IMR-90 (cell line): ENCODE measurements around the gene EPHA6. TPM values are rescaled to one million over a fixed set of nuclear protein-coding genes. Genes with fewer than 3 reads are reported as not detected.

Source experiments
- ATAC-seq: fragments of 200-7000 bp; cut with Tn5 transposase; 2 replicates; pipeline ENCODE4 v1.9.1; 2020; ENCODE audit warnings: low read depth, mild to moderate bottlenecking, moderate library complexity
- BruUV-seq: library from RNA; stranded (reverse); fragments of 400-500 nt; replicated peaks from 2 replicates; lab custom pipeline; 2021; lab: Mats Ljungman, UMichigan
- CTCF ChIA-PET: fragments of 300-600 bp; formaldehyde crosslinking; extraction: SDS; loops from one replicate; lab custom pipeline; 2021; ENCODE audit warnings: antibody characterized with exemption; lab: Yijun Ruan, JAX
- POLR2A ChIA-PET: fragments of 300-600 bp; sonication (Branson Sonifier 250); formaldehyde crosslinking; loops from one replicate; lab custom pipeline; 2022; ENCODE audit warnings: antibody characterized with exemption; ENCODE audit not compliant: unreplicated experiment; lab: Charles Lee
- DNase-seq: peaks from one replicate; pipeline ENCODE4 v3.0.0; 2013
- H2AFZ ChIP-seq: replicated peaks from 2 replicates; pipeline ENCODE3; 2013; ENCODE audit warnings: low read length, mild to moderate bottlenecking; ENCODE audit not compliant: poor library complexity
- H2AK5ac ChIP-seq: 2 replicates; pipeline ENCODE4 v1.6.1; 2013; ENCODE audit warnings: low read depth, low read length, inconsistent platforms
- H2AK9ac ChIP-seq: replicated peaks from 2 replicates; pipeline ENCODE3; 2013; ENCODE audit warnings: mild to moderate bottlenecking, low read depth, low read length, moderate library complexity; ENCODE audit not compliant: poor library complexity
- H2BK120ac ChIP-seq: 2 replicates; pipeline ENCODE4 v1.6.1; 2013; ENCODE audit warnings: low read depth, low read length, inconsistent platforms
- H2BK15ac ChIP-seq: 3 replicates; pipeline ENCODE4 v1.6.1; 2013; ENCODE audit warnings: low read depth, low read length, inconsistent platforms
- H2BK20ac ChIP-seq: 2 replicates; pipeline ENCODE4 v1.6.1; 2013; ENCODE audit warnings: low read depth, mild to moderate bottlenecking, inconsistent platforms, low read length, moderate library complexity
- H2BK5ac ChIP-seq: 2 replicates; pipeline ENCODE4 v1.6.1; 2013; ENCODE audit warnings: mild to moderate bottlenecking, low read depth, low read length, inconsistent platforms; ENCODE audit not compliant: poor library complexity, severe bottlenecking
- H3K14ac ChIP-seq: replicated peaks from 2 replicates; pipeline ENCODE4 v1.6.1; 2013; ENCODE audit warnings: low read depth, low read length, inconsistent platforms
- H3K18ac ChIP-seq: 2 replicates; pipeline ENCODE4 v1.6.1; 2013; ENCODE audit warnings: low read depth, low read length, control low read depth
- H3K23ac ChIP-seq: 2 replicates; pipeline ENCODE4 v1.6.1; 2013; ENCODE audit warnings: low read depth, low read length, inconsistent platforms
- H3K27ac ChIP-seq: 2 replicates; pipeline ENCODE4 v1.5.1; 2013; ENCODE audit warnings: mild to moderate bottlenecking, control low read depth, low read length; ENCODE audit not compliant: insufficient read depth
- H3K27me3 ChIP-seq: 2 replicates; pipeline ENCODE4 v1.6.1; 2013; ENCODE audit warnings: low read length; ENCODE audit not compliant: control insufficient read depth, insufficient read depth
- H3K36me3 ChIP-seq: 2 replicates; pipeline ENCODE4 v1.6.1; 2013; ENCODE audit warnings: low read length, mixed read lengths; ENCODE audit not compliant: control insufficient read depth, insufficient read depth
- H3K4ac ChIP-seq: 2 replicates; pipeline ENCODE4 v1.6.1; 2013; ENCODE audit warnings: low read depth, low read length, inconsistent platforms
- H3K4me1 ChIP-seq: 2 replicates; pipeline ENCODE4 v1.6.1; 2013; ENCODE audit warnings: low read length, mixed read lengths; ENCODE audit not compliant: control insufficient read depth, insufficient read depth
- H3K4me2 ChIP-seq: 2 replicates; pipeline ENCODE4 v1.6.1; 2013; ENCODE audit warnings: low read depth, mild to moderate bottlenecking, control low read depth, low read length, moderate library complexity
- H3K4me3 ChIP-seq: 2 replicates; pipeline ENCODE4 v1.5.1; 2013; ENCODE audit warnings: low read depth, mild to moderate bottlenecking, control low read depth, low read length, moderate library complexity; ENCODE audit not compliant: insufficient read depth
- H3K56ac ChIP-seq: 2 replicates; pipeline ENCODE4 v1.6.1; 2013; ENCODE audit warnings: low read length, inconsistent platforms; ENCODE audit not compliant: insufficient read depth; ENCODE audit errors: extremely low read depth
- H3K79me1 ChIP-seq, 2 experiments: 2 replicates each; pipeline ENCODE4 v1.6.1; 2013; ENCODE audit warnings: low read length in 2 of 2, inconsistent platforms in 1 of 2, low read depth in 1 of 2
- H3K9ac ChIP-seq: 2 replicates; pipeline ENCODE4 v1.6.1; 2013; ENCODE audit warnings: low read depth, low read length, control low read depth
- H3K9me1 ChIP-seq: 2 replicates; pipeline ENCODE4 v1.6.1; 2013; ENCODE audit warnings: low read length, inconsistent platforms; ENCODE audit not compliant: insufficient read depth
- H3K9me3 ChIP-seq: 2 replicates; pipeline ENCODE4 v1.6.1; 2013; ENCODE audit warnings: low read length; ENCODE audit not compliant: control insufficient read depth, insufficient read depth
- H4K20me1 ChIP-seq: 2 replicates; pipeline ENCODE4 v1.6.1; 2013; ENCODE audit warnings: low read length, inconsistent platforms; ENCODE audit not compliant: insufficient read depth
- H4K5ac ChIP-seq: 2 replicates; pipeline ENCODE4 v1.6.1; 2013; ENCODE audit warnings: mild to moderate bottlenecking, low read depth, low read length, control low read depth
- H4K8ac ChIP-seq, 2 experiments: 2 replicates each; pipeline ENCODE4 v1.6.1; 2013; ENCODE audit warnings: low read depth in 2 of 2, low read length in 2 of 2, control low read depth in 1 of 2, inconsistent platforms in 1 of 2
- H4K91ac ChIP-seq: 2 replicates; pipeline ENCODE4 v1.6.1; 2013; ENCODE audit warnings: low read depth, low read length, inconsistent platforms; ENCODE audit not compliant: insufficient read depth
- BHLHE40 ChIP-seq: fragments of 150-350 bp; IDR thresholded peaks from 2 replicates; pipeline ENCODE4 v1.6.1; 2016; ENCODE audit warnings: mild to moderate bottlenecking, low read depth, low read length
- CEBPB ChIP-seq: IDR thresholded peaks from 2 replicates; pipeline ENCODE4 v1.6.1; 2012; ENCODE audit warnings: low read depth, low read length, improper control_type of control experiment
- CHD1 ChIP-seq: IDR thresholded peaks from 2 replicates; pipeline ENCODE4 v1.6.1; 2012; ENCODE audit warnings: low read depth, low read length, improper control_type of control experiment
- FOS ChIP-seq: fragments of 150-350 bp; IDR thresholded peaks from 2 replicates; pipeline ENCODE4 v1.6.1; 2016; ENCODE audit warnings: low read depth, low read length
- MAFK ChIP-seq: IDR thresholded peaks from 2 replicates; pipeline ENCODE4 v1.6.1; 2012; ENCODE audit warnings: low read depth, low read length, improper control_type of control experiment
- MAZ ChIP-seq: IDR thresholded peaks from 2 replicates; pipeline ENCODE4 v1.6.1; 2012; ENCODE audit warnings: low read depth, mild to moderate bottlenecking, low read length, improper control_type of control experiment, moderate library complexity, borderline replicate concordance
- MXI1 ChIP-seq: IDR thresholded peaks from 2 replicates; pipeline ENCODE4 v1.6.1; 2012; ENCODE audit warnings: low read depth, mild to moderate bottlenecking, low read length, moderate library complexity, borderline replicate concordance
- NFE2L2 ChIP-seq: fragments of 150-350 bp; IDR thresholded peaks from 2 replicates; pipeline ENCODE4 v1.6.1; 2016; ENCODE audit warnings: low read depth, mild to moderate bottlenecking, low read length
- POLR2A ChIP-seq: IDR thresholded peaks from 2 replicates; pipeline ENCODE4 v1.6.1; 2012; ENCODE audit warnings: mild to moderate bottlenecking, low read depth, low read length
- RAD21 ChIP-seq: IDR thresholded peaks from 2 replicates; pipeline ENCODE4 v1.6.1; 2012; ENCODE audit warnings: low read length, improper control_type of control experiment
- RCOR1 ChIP-seq: IDR thresholded peaks from 2 replicates; pipeline ENCODE4 v1.6.1; 2012; ENCODE audit warnings: mild to moderate bottlenecking, low read length, improper control_type of control experiment; ENCODE audit not compliant: insufficient replicate concordance
- RFX5 ChIP-seq: IDR thresholded peaks from 2 replicates; pipeline ENCODE4 v1.8.0; 2012; ENCODE audit warnings: low read depth, mild to moderate bottlenecking, low read length, moderate library complexity
- SMC3 ChIP-seq: fragments of 150-350 bp; IDR thresholded peaks from 2 replicates; pipeline ENCODE4 v1.6.1; 2016; ENCODE audit warnings: low read depth, mild to moderate bottlenecking, antibody characterized with exemption, low read length, moderate library complexity
- WGBS, 2 experiments: methylation state at CpG; one replicate each; pipeline versions ENCODE4 v1.1.5 to v1.1.7; 2013; ENCODE audit warnings: missing lambda C conversion rate in 2 of 2; ENCODE audit not compliant: insufficient read length in 1 of 2; ENCODE audit errors: extremely low coverage in 2 of 2; 5-methylcytosine and 5-hydroxymethylcytosine counted together
- dilution Hi-C: fragments of 300-500 bp; cut with HindIII; formaldehyde crosslinking; loops from one replicate; pipeline ENCODE4 v1.14.3; 2018; ENCODE audit warnings: low sequenced_read_pairs; ENCODE audit not compliant: unreplicated experiment
- in situ Hi-C: fragments of 300-500 bp; cut with MboI; formaldehyde crosslinking; loops from 3 replicates; pipeline ENCODE4 v1.14.3; 2019; ENCODE audit warnings: low sequenced_read_pairs, inconsistent platforms, mixed read lengths
- intact Hi-C: fragments of 100-400 bp; cut with micrococcal nuclease; formaldehyde crosslinking; loops from 2 replicates; pipeline ENCODE4 v1.10.0; 2022
- polyA plus RNA-seq, 3 experiments: library from polyadenylated mRNA; depleted of rRNA; stranded (reverse); fragments of >200 nt; gene quantifications; 2 replicates each; pipeline ENCODE4 v1.2.3, GENCODE V29; 2012; ENCODE audit warnings: low replicate concordance in 1 of 3
- total RNA-seq: library from RNA; depleted of rRNA; stranded (reverse); fragments of >200 nt; gene quantifications from 2 replicates; pipeline ENCODE4 v1.2.3, GENCODE V29; 2012
- TF ChIP-seq, protein P1 (sequence below): conservative IDR thresholded peaks from 2 replicates; pipeline ENCODE4 v1.5.1; 2012; ENCODE audit warnings: mild to moderate bottlenecking, low read depth, low read length, improper control_type of control experiment
- TF ChIP-seq, protein P2 (sequence below): fragments of 150-350 bp; IDR thresholded peaks from 2 replicates; pipeline ENCODE4 v1.6.1; 2017; ENCODE audit warnings: mild to moderate bottlenecking, antibody characterized with exemption, low read length, low read depth
- TF ChIP-seq, protein P3 (sequence below): fragments of 150-350 bp; IDR thresholded peaks from 2 replicates; pipeline ENCODE4 v1.6.1; 2016; ENCODE audit warnings: low read depth, mild to moderate bottlenecking, low read length, moderate library complexity, borderline replicate concordance

The EPHA6 gene
- total and polyA plus RNA-seq, 2 of the 4 experiments (the other 2 are of a cell fraction): not detected

DNA sequence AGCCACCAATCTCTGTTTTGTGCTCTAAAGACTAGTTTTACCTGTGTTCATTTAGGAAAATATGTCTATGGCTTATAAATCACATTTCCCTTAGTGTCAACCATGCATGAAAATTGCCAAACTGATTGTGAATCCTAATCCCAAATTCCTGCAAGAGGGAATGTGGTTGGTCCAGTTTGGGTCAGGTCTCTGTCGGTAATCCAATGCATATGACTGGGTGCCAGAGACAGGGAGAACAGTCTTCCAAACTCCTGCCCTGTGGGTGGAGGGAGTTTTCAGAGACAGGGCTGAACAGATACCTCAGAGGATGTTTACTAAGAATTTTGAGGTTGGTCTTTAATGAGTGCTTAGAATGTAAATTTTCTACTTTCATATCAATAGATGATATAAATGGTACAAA lies 649.6 kb downstream of the EPHA6 start:
- Histone ChIP-seq H3K27ac (no peak overlapping the region), H2AFZ (no peak overlapping the region), H3K27me3 (no peaks in the 10 kb centered on the region), H3K9me3 (peaks cover 4% of the 10 kb centered on the region; the same call in 1 of the 2 replicates), H4K91ac (no peak overlapping the region), H2BK5ac (no peak overlapping the region), H4K8ac (no peak overlapping the region), H3K36me3 (no peaks in the 10 kb centered on the region), H4K20me1 (no peaks in the 10 kb centered on the region), H2AK9ac (no peak overlapping the region), H3K79me1 (no peaks in the 10 kb centered on the region), H3K4me3 (no peak overlapping the region), H2BK20ac (no peak overlapping the region), H2AK5ac (no peak overlapping the region), H3K56ac (no peak overlapping the region), H3K14ac (no peak overlapping the region), H3K9me1 (no peaks in the 10 kb centered on the region), H3K4me2 (no peak overlapping the region), H2BK15ac (no peak overlapping the region), H3K18ac (no peak overlapping the region), H3K9ac (no peak overlapping the region), H3K4me1 (no peaks in the 10 kb centered on the region), H2BK120ac (no peak overlapping the region), H3K23ac (no peak overlapping the region), H3K4ac (no peak overlapping the region), H4K5ac (no peak overlapping the region)
- no peak for DNase-seq
- ChIA-PET CTCF (no interaction called here), POLR2A (no interaction called here)
- no CpG with 5 or more reads among the region's 1 CpG for WGBS, 2 experiments
- BruUV-seq: no TSS peak
- no peak for TF ChIP-seq SMC3
- TF ChIP-seq, protein P1, sequence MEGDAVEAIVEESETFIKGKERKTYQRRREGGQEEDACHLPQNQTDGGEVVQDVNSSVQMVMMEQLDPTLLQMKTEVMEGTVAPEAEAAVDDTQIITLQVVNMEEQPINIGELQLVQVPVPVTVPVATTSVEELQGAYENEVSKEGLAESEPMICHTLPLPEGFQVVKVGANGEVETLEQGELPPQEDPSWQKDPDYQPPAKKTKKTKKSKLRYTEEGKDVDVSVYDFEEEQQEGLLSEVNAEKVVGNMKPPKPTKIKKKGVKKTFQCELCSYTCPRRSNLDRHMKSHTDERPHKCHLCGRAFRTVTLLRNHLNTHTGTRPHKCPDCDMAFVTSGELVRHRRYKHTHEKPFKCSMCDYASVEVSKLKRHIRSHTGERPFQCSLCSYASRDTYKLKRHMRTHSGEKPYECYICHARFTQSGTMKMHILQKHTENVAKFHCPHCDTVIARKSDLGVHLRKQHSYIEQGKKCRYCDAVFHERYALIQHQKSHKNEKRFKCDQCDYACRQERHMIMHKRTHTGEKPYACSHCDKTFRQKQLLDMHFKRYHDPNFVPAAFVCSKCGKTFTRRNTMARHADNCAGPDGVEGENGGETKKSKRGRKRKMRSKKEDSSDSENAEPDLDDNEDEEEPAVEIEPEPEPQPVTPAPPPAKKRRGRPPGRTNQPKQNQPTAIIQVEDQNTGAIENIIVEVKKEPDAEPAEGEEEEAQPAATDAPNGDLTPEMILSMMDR: no peak
- TF ChIP-seq, protein P2, sequence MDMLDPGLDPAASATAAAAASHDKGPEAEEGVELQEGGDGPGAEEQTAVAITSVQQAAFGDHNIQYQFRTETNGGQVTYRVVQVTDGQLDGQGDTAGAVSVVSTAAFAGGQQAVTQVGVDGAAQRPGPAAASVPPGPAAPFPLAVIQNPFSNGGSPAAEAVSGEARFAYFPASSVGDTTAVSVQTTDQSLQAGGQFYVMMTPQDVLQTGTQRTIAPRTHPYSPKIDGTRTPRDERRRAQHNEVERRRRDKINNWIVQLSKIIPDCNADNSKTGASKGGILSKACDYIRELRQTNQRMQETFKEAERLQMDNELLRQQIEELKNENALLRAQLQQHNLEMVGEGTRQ: no peak
- TF ChIP-seq POLR2A: no peak
- TF ChIP-seq CEBPB: no peak
- TF ChIP-seq FOS: no peak
- no peak for TF ChIP-seq RAD21
- TF ChIP-seq MAFK: no peak
- TF ChIP-seq BHLHE40: no peak
- TF ChIP-seq MAZ: no peak
- no peak for TF ChIP-seq CHD1
- TF ChIP-seq RFX5: no peak
- no peak for TF ChIP-seq RCOR1
- TF ChIP-seq, protein P3, sequence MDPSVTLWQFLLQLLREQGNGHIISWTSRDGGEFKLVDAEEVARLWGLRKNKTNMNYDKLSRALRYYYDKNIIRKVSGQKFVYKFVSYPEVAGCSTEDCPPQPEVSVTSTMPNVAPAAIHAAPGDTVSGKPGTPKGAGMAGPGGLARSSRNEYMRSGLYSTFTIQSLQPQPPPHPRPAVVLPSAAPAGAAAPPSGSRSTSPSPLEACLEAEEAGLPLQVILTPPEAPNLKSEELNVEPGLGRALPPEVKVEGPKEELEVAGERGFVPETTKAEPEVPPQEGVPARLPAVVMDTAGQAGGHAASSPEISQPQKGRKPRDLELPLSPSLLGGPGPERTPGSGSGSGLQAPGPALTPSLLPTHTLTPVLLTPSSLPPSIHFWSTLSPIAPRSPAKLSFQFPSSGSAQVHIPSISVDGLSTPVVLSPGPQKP: no peak
- TF ChIP-seq NFE2L2: no peak
- TF ChIP-seq MXI1: no peak
- no peak for ATAC-seq
- dilution Hi-C loops: no loop called here
- intact Hi-C loops: no loop called here
- in situ Hi-C loops: no loop called here
